ENCODE results near the gene ESPL1. TPM values are rescaled to one million over a fixed set of nuclear protein-coding genes. Genes with fewer than 3 reads are reported as not detected.

The ESPL1 gene
- total RNA-seq, 1 experiment from 2014 or later = 31.1 TPM

GRCh38 chr12:53236443-53237111 is 31.5 kb upstream of the ESPL1 start:
- no peak for DNase-seq
- no TSS peak for BruUV-seq (replicated peaks)
- Mint-ChIP-seq H3K9me3 (ENCODE audit: low read depth, unreplicated experiment) (no peaks in the 10 kb centered on the region), H3K27ac (ENCODE audit: unreplicated experiment) (no peak overlapping the region), H3K27me3 (ENCODE audit: unreplicated experiment) (peaks cover 7% of the 10 kb centered on the region), H3K4me1 (ENCODE audit: low read depth, unreplicated experiment) (peaks cover 20% of the 10 kb centered on the region), H3K36me3 (ENCODE audit: insufficient read depth, unreplicated experiment) (peaks cover 17% of the 10 kb centered on the region), H3K4me3 (ENCODE audit: low read depth, unreplicated experiment) (no peak overlapping the region)
- intact Hi-C loops (cut with micrococcal nuclease; ENCODE audit: unreplicated experiment) = no loop called here
- CTCF ChIA-PET = no interaction called here
- no peak for TF ChIP-seq CTCF (IDR thresholded peaks at IDR 0.05; ENCODE audit: unreplicated experiment)

- H3K4me3 Mint-ChIP-seq (ENCODE audit: low read depth, unreplicated experiment) = no peak overlapping the region
- intact Hi-C loops (cut with micrococcal nuclease; ENCODE audit: unreplicated experiment) = no loop called here
Measured at GRCh38 chr12:53239643-53240258, 28.3 kb upstream of the ESPL1 start.

GRCh38 chr12:53241623-53242412 is 26.3 kb upstream of the ESPL1 start:
- Mint-ChIP-seq H3K36me3 (ENCODE audit: insufficient read depth, unreplicated experiment) (no peaks in the 10 kb centered on the region), H3K9me3 (ENCODE audit: low read depth, unreplicated experiment) (no peaks in the 10 kb centered on the region), H3K4me1 (ENCODE audit: low read depth, unreplicated experiment) (peaks cover 7% of the 10 kb centered on the region), H3K4me3 (ENCODE audit: low read depth, unreplicated experiment) (no peak overlapping the region), H3K27ac (ENCODE audit: unreplicated experiment) (no peak overlapping the region), H3K27me3 (ENCODE audit: unreplicated experiment) (peaks cover 51% of the 10 kb centered on the region)
- CTCF ChIA-PET = interaction anchor here (1.4 kb wide), 1 partner anchor 9 kb away, joined by 3 read pairs; no protein-coding TSS in a partner anchor
- BruUV-seq (replicated peaks) = no TSS peak
- intact Hi-C loops (cut with micrococcal nuclease; ENCODE audit: unreplicated experiment) = no loop called here
- no peak for DNase-seq
- no peak for TF ChIP-seq CTCF (IDR thresholded peaks at IDR 0.05; ENCODE audit: unreplicated experiment)

More at GRCh38 chr12:53239643-53240258, 28.3 kb upstream of the ESPL1 start:
- no TSS peak for BruUV-seq (replicated peaks)
- CTCF ChIA-PET = interaction anchor here (0.6 kb wide), 2 partner anchors 9 to 20 kb away, joined by 3 read pairs; no protein-coding TSS in a partner anchor
- Mint-ChIP-seq H3K36me3 (ENCODE audit: insufficient read depth, unreplicated experiment) (no peaks in the 10 kb centered on the region), H3K4me1 (ENCODE audit: low read depth, unreplicated experiment) (peaks cover 7% of the 10 kb centered on the region), H3K27me3 (ENCODE audit: unreplicated experiment) (peaks cover 38% of the 10 kb centered on the region), H3K9me3 (ENCODE audit: low read depth, unreplicated experiment) (no peaks in the 10 kb centered on the region), H3K27ac (ENCODE audit: unreplicated experiment) (peak overlapping the region; percentile 35)
- DNase-seq = no peak
- TF ChIP-seq CTCF (IDR thresholded peaks at IDR 0.05; ENCODE audit: unreplicated experiment) = no peak

GRCh38 chr12:53244337-53244736 is 23.8 kb upstream of the ESPL1 start:
- intact Hi-C loops (cut with micrococcal nuclease; ENCODE audit: unreplicated experiment) = no loop called here
- CTCF ChIA-PET = no interaction called here
- Mint-ChIP-seq H3K4me1 (ENCODE audit: low read depth, unreplicated experiment) (peaks cover 7% of the 10 kb centered on the region), H3K27ac (ENCODE audit: unreplicated experiment) (no peak overlapping the region), H3K36me3 (ENCODE audit: insufficient read depth, unreplicated experiment) (no peaks in the 10 kb centered on the region), H3K4me3 (ENCODE audit: low read depth, unreplicated experiment) (no peak overlapping the region), H3K27me3 (ENCODE audit: unreplicated experiment) (peaks cover 51% of the 10 kb centered on the region), H3K9me3 (ENCODE audit: low read depth, unreplicated experiment) (no peaks in the 10 kb centered on the region)
- BruUV-seq (replicated peaks) = no TSS peak
- DNase-seq = no peak
- no peak for TF ChIP-seq CTCF (IDR thresholded peaks at IDR 0.05; ENCODE audit: unreplicated experiment)
